Epidermal melanocyte (primary cell): ENCODE measurements around the gene ABCB9.
"Not testable (repeated sequence)": the region's sequence is repeated elsewhere in the genome, so short reads cannot be mapped to it uniquely, and the experiment has no call there.

Experiments
- DNase-seq: peaks from one replicate; pipeline ENCODE4 v3.0.0; 2011; ENCODE audit warnings: low spot score; ENCODE audit not compliant: insufficient read length

The ABCB9 gene

DNA sequence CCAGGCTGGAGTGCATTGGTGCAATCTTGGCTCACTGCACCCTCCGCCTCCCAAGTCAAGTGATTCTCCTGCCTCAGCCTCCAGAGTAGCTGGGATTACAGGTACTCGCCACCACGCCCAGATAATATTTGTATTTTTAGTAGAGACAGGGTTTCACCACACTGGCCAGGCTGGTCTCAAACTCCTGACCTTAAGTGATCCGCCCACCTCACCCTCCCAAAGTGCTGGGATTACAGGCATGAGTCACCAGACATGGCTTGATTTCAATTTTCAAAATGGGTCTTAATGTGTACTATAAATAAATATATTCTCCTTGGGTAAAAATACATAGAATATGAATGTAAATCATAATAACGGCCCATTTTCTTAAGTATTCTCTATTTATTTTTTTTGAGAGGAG lies 24.9 kb downstream of the ABCB9 start:
- DNase-seq = not testable (repeated sequence)

DNA sequence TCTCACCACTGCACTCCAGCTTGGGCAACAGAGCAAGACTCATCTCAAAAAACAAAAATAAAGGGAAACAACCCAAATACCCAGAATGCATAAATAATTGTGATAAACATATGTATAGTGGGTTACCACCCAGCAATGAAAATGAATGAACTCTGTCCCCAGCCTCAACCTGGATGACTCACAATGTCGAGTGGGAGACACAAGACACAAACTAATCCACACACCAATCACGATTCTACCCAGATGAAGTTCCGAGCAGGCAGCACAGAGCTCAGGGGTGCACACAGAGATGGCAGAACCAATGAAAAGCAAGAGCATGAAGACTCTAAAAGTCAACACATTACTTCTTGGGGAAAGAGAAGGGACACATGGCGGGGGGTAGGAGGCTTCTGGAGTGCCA lies 27.1 kb downstream of the ABCB9 start:
- DNase-seq = no peak

DNA sequence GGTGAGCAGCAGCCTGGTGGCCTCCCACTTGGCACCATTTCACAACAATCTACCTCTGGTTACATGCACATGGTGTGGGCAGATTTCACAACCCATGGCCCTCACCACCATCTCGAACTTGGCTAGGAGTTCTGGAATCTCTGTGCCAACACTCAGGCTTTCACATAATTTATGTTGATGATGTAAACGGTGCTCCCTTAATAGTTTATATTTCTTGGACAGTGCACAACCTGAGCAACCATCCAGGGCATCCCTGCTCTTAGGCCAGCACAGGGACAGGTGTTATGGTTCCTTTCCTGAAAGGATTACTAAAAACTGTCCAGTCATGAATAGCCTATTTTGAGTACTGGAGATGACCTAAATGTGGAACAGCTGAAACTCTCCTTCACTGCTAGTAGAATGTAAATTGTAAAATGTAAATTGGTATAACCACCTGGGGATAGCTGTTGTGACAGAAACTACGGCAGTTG lies 28.6 kb downstream of the ABCB9 start:
- no peak for DNase-seq

- no peak for DNase-seq
Measured at GRCh38 chr12:122935318-122935717, 30.9 kb downstream of the ABCB9 start.

GRCh38 chr12:122934722-122935121 lies 31.5 kb downstream of the ABCB9 start:
- DNase-seq = no peak

DNA sequence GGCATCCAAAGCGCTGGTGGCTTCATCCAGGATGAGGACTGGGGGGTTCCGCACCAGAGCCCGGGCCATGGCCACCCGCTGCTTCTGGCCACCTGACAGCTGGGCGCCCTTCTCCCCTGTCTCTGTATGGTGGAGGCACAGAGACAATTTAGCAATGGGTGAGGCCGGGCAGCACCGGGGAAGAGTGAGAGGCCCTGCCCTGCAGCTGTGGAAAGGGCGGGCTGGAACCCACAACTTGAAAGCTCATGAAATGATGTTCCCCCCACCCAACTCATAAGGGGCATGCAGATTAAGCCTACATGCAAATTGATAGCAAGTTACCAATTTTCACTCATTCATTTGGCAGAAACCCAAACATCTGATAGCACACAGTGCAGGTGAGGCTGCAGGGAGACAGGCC lies 34.1 kb downstream of the ABCB9 start:
- no peak for DNase-seq

DNA sequence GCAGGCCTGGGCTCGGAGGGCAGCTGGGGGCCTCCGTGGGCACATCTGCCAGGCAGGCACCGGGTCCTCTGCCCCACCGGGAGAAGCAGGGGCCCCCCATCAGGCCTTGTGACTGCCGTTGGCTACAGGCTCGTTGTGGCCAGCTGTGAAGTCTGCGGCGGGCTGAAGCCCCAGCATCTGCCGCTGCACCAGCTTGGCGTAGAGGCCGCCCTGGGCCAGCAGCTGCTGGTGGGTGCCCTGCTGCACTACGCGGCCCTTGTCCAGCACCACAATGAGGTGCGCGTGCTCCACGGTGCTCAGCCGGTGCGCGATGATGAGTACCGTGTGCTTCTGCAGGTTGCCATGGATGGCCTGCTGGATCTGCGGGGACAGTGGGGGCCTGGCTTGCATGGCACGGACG lies 36.5 kb downstream of the ABCB9 start:
- DNase-seq = no peak

GRCh38 chr12:122929148-122929538 lies 37.1 kb downstream of the ABCB9 start:
- no peak for DNase-seq

DNA sequence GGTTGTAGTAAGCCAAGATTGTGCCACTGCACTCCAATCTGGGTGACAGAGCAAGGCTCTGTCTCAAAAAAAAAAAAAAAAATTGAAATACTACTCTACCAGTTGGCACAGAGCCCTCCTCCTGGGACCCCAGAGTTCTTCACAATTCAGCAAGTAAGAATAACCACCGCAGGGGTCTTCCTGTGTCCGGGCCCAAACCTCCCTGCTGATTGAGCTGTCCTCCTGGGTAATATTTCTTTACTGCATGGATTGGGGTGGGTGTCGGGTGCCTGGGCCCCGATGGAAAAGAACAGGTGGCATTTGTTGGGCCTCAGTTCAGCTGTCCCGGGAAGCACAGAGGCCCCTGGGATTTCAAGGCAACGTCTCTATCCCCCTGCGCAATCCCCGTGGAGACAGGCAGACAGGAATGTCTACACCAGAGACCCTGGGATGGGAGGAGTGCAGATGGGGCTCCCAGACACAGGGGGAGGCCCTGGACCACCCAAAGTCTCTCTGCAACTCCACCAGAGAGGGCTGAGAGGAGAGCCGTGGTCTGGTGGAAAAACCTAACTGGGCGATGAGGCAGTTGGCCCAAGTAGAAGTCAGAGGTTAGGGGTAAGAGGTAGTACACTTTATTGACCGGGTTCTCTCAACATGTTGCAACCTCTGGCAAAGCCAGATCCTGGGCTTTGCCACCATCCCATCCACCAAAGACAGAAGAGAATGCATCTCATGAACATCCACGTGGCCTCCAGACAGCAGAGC lies 37.7 kb downstream of the ABCB9 start:
- no peak for DNase-seq

GRCh38 chr12:122927756-122928403 lies 38.4 kb downstream of the ABCB9 start:
- DNase-seq = no peak

GRCh38 chr12:122921917-122922316 lies 44.3 kb downstream of the ABCB9 start:
- no peak for DNase-seq

- DNase-seq = no peak
Measured at GRCh38 chr12:122920687-122921086, 45.6 kb downstream of the ABCB9 start.

DNA sequence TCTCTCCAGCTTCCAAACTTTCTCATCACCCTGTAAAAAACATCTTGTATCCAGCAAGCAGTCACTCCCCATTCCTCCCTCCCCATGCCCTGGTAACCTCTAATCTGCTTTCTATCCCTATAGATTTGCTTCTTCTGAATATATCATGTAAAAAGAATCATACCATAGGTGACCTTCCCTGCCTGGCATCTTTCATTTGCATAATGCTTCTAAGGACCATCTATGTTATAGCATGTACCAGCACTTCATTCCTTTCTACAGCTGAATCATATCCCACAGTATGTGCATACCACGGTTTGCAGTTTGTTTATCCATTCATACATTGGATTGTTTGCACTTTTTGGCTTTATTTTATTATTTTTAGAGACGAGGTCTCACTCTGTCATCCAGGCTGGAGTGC lies 47.4 kb downstream of the ABCB9 start:
- DNase-seq = no peak

DNA sequence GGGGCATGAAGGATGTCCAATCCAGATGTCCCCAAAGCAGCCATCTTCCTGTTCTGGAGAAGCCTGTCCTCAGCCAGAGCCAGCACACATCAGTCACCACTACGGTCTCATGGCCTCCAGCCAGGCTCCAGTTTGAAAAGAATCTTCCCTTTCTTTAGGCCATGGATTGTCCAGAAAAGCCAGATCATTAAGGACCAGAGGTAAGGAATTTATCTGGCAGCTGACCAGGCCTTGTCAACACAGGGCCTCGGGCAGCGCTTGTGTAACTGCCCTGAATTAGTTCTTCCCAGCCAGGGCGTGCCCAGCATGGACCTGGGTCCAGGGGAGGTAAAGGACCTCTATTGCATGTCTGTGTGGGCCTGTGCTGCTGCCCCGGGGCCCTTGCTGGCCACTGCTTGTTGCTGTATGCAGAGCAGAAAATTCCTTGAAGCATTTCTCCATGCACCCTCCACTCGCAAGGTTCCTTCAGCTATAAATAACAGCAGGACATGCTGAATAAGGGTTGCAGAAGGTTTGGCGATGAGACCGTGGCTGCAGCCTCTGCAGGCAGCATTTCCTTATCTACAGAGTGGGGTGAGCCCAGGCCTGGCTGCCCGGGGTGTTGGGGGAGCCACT lies 48.6 kb downstream of the ABCB9 start:
- peak; percentile 85 for DNase-seq

DNA sequence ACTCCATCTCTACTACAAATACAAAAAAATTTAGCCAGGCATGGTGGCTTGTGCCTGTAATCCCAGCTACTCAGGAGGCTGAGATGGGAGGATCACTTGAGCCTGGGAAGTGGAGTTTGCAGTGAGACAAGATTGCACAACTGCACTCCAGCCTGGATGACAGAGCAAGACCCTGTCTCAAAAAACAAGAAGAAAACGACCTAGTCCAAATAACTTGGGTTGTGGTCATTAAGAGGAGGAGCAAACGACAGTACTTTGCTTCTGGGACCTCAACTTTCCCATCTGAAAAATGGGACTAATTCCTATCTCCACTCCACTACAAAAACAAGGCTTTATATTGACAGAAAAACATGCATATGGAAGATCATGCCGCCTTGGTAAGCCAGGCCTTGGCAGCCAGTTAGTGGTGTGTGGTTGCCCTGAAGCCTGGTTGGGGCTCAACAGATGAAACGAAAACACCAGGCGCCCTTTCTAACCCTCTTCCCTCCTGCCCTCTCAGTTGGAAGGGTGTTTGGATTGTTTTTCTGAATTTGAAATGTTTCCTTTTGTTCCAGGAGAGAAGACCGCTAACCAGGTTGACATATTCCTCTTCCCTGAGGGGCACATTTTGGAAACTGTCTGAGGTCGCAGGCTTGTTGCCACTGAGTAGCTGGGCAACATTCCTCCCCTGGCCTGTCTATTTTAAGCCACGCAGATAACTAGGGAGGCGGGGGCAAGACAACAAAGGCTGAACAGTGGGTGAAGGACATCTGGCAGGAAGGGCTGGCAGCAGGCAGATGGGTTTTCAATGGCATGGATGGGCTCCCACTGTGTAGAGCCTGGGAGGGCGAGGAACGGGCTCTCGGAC lies 56.6 kb downstream of the ABCB9 start:
- no peak for DNase-seq

- no peak for DNase-seq
Measured at GRCh38 chr12:122908915-122909314, 57.3 kb downstream of the ABCB9 start.

DNA sequence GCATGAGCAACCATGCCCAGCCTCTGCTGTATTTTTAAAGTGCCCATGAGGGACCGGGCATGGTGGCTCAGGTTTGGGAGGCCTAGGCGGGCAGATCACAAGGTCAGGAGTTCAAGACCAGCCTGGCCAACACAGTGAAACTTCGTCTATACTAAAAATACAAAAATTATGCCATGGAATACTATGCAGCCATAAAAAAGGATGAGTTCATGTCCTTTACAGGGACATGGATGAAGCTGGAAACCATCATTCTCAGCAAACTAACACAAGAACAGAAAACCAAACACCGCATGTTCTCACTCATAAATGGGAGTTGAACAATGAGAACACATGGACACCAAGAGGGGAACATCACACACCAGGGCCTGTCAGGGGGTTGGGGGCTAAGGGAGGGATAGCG lies 61.0 kb downstream of the ABCB9 start:
- DNase-seq = not testable (repeated sequence)

DNA sequence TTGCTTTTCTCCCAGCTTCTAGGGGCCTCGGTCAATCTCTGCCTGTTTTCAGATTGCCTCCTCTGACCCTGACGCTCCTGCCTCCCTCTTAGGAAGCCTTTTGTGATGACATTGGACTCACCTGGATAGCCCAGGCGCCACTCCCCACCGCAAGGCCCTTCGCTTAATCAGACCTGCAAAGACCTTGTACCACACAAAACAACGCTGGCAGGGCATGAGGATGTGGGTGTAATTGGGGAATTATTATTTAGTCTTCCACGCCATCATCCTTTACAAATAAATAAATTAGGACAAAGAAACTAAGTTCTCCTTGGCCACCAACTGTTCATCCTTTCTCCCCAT lies 62.6 kb downstream of the ABCB9 start:
- no peak for DNase-seq

- no peak for DNase-seq
Measured at GRCh38 chr12:122902854-122903692, 63.2 kb downstream of the ABCB9 start.

GRCh38 chr12:122899887-122900286 lies 66.4 kb downstream of the ABCB9 start:
- no peak for DNase-seq

DNA sequence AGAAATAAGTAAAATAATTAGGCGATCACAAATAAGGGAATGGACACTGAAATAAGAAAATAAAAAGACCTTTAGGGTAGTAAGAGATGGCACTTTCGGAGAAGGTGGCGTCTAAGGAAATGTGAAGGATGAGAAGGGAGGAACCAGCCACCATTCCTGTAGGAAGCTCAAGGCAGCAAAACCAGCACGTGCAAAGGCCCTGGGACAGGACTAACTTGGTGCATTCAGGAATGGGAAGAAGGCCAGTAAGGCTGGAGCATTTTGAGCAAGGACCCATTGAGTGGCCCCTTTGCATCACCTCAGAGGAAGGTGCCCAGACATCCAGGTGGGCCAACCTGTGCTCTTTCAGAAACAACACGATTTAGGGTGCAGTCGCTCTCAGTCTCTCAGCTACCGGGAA lies 69.6 kb downstream of the ABCB9 start:
- DNase-seq = no peak
